AG10803 (cell line): ENCODE measurements around the gene ITGAD.

Experiments
- DNase-seq: peaks from one replicate; pipeline ENCODE4 v3.0.0; 2010; ENCODE audit warnings: low read depth
- H3K4me3 ChIP-seq: 2 replicates; pipeline ENCODE4 v1.5.1; 2011; ENCODE audit warnings: mild to moderate bottlenecking, low read length, control low read depth
- CTCF ChIP-seq: conservative IDR thresholded peaks from 2 replicates; pipeline ENCODE4 v1.5.1; 2011; ENCODE audit warnings: mild to moderate bottlenecking, low read length, control low read depth, inconsistent platforms

The ITGAD gene

DNA sequence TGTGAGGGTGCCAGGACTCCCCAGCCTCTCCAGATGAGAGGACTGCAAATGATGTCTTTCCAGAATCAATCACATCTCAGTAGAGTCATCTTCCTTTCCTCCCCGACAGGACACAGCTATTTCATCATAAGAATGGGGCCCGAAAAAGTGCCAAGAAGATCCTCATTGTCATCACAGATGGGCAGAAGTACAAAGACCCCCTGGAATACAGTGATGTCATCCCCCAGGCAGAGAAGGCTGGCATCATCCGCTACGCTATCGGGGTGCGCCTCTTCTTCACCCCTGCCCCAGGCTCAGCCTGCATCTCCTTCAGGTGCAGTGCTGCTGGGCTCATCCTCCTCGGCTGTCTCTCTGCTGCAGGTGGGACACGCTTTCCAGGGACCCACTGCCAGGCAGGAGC, 14.3 kb downstream of the ITGAD start:
- no peak for DNase-seq
- H3K4me3 ChIP-seq: no peak overlapping the region
- no peak for TF ChIP-seq CTCF

DNA sequence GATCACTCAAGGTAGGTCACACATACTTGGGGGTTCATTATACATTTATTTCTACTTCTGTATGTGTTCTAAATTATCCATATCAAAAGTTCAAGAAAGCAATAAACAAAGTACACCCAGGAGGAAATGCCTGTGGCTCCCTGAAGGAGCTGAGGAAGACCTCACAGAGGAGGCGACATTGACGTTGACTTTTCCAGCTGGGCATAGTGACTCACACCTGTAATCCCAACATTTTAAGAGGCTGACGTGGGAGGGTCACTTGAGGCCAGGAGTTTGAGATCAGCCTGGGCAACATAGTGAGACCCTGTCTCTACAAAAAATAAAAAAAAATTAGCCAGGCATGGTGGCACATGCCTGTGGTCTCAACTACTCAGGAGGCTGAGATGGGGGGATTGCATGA, 16.3 kb downstream of the ITGAD start:
- no peak overlapping the region for H3K4me3 ChIP-seq
- peak; percentile 53 for DNase-seq
- TF ChIP-seq CTCF: no peak

GRCh38 chr16:31410082-31410481, 16.9 kb downstream of the ITGAD start:
- no peak for TF ChIP-seq CTCF
- H3K4me3 ChIP-seq: no peak overlapping the region
- DNase-seq: no peak

- TF ChIP-seq CTCF: no peak
- DNase-seq: no peak
- no peak overlapping the region for H3K4me3 ChIP-seq
These were observed 18.1 kb downstream of the ITGAD start for GRCh38 chr16:31411024-31411844.

DNA sequence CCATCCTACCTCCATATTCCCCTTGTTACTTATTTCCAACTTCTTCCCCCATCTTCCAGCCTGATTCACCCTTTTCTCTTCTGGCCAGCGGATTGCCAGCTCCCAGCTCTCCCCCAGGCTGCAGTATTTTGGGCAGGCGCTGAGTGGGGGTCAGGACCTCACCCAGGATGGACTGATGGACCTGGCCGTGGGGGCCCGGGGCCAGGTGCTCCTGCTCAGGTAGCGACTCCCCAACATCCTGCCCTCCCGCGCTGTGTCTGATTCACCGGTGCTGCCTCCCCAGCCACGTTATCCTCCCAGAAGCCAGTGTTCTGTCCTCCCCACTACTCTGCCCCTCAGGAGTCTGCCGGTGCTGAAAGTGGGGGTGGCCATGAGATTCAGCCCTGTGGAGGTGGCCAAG, 19.6 kb downstream of the ITGAD start:
- no peak for DNase-seq
- H3K4me3 ChIP-seq: no peak overlapping the region
- no peak for TF ChIP-seq CTCF

GRCh38 chr16:31413381-31413780, 20.2 kb downstream of the ITGAD start:
- no peak for DNase-seq
- no peak overlapping the region for H3K4me3 ChIP-seq
- no peak for TF ChIP-seq CTCF

DNA sequence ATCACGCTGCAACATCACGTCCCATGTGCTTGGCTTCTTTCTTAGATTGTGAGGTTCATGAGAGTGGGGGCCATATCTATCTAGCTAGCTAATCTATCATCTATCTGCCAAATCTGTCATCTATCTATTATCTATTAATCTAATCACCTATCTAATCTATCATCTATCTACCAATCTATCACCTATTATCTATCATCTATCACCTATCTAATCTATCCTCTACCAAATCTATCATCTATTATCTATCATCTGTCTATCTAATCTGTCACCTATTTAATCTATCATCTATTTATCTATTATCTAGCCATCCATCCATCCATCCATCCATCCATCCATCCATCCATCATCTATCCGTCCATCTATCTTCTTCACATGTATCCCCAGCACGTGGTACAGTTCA, 20.8 kb downstream of the ITGAD start:
- no peak for DNase-seq
- no peak for TF ChIP-seq CTCF
- no peak overlapping the region for H3K4me3 ChIP-seq
